NB4 (cell line): Measurements from ENCODE around the gene RNF225.

Experiments
- CTCF ChIP-seq: IDR thresholded peaks from one replicate; pipeline ENCODE4 v1.5.1; 2012; ENCODE audit warnings: low read depth, low read length
- POLR2A ChIP-seq: IDR thresholded peaks from 2 replicates; pipeline ENCODE4 v1.6.1; 2011; ENCODE audit warnings: mild to moderate bottlenecking; ENCODE audit not compliant: insufficient read length; ENCODE audit errors: extremely low read depth

GRCh38 chr19:58428617-58429016 lies 33.2 kb downstream of the RNF225 start:
- TF ChIP-seq CTCF (no peak), POLR2A (no peak)
